ENCODE data around the gene SLC6A7.

SLC6A7 gene

GRCh38 chr5:150242251-150242894, 52.5 kb downstream of the SLC6A7 start:
- H3K4me1 ChIP-seq (ENCODE audit: low read length) = no peaks in the 10 kb centered on the region
- H3K9ac ChIP-seq (ENCODE audit: low read length) = no peak overlapping the region
- H3K4me2 ChIP-seq (ENCODE audit: low read length) = no peak overlapping the region
- H2AFZ ChIP-seq (ENCODE audit: low read depth, low read length) = no peak overlapping the region
- H3K4me3 ChIP-seq (ENCODE audit: low read length) = no peak overlapping the region
- no peaks in the 10 kb centered on the region for H3K27me3 ChIP-seq (ENCODE audit: low read depth, low read length)
- no peaks in the 10 kb centered on the region for H3K79me2 ChIP-seq (ENCODE audit: low read length)
- H4K20me1 ChIP-seq (ENCODE audit: insufficient read depth, low read length) = no peaks in the 10 kb centered on the region
- H3K9me3 ChIP-seq (ENCODE audit: insufficient read depth, low read length) = no peaks in the 10 kb centered on the region
- no peak for TF ChIP-seq CTCF (IDR thresholded peaks at IDR 0.05; ENCODE audit: low read depth, low read length)
- no peak for TF ChIP-seq EZH2phosphoT487 (IDR thresholded peaks at IDR 0.05; ENCODE audit: low read depth)
- H3K27ac ChIP-seq (ENCODE audit: low read length) = no peak overlapping the region
- H3K36me3 ChIP-seq (replicated peaks; ENCODE audit: low read depth, low read length) = no peaks in the 10 kb centered on the region

GRCh38 chr5:150243590-150243989, 53.7 kb downstream of the SLC6A7 start:
- H3K36me3 ChIP-seq (replicated peaks; ENCODE audit: low read depth, low read length) = no peaks in the 10 kb centered on the region
- no peaks in the 10 kb centered on the region for H3K4me1 ChIP-seq (ENCODE audit: low read length)
- no peaks in the 10 kb centered on the region for H3K79me2 ChIP-seq (ENCODE audit: low read length)
- no peak overlapping the region for H2AFZ ChIP-seq (ENCODE audit: low read depth, low read length)
- H3K4me2 ChIP-seq (ENCODE audit: low read length) = no peak overlapping the region
- H3K9me3 ChIP-seq (ENCODE audit: insufficient read depth, low read length) = no peaks in the 10 kb centered on the region
- H3K4me3 ChIP-seq (ENCODE audit: low read length) = no peak overlapping the region
- no peaks in the 10 kb centered on the region for H3K27me3 ChIP-seq (ENCODE audit: low read depth, low read length)
- H4K20me1 ChIP-seq (ENCODE audit: insufficient read depth, low read length) = no peaks in the 10 kb centered on the region
- H3K9ac ChIP-seq (ENCODE audit: low read length) = no peak overlapping the region
- H3K27ac ChIP-seq (ENCODE audit: low read length) = no peak overlapping the region
- TF ChIP-seq EZH2phosphoT487 (IDR thresholded peaks at IDR 0.05; ENCODE audit: low read depth) (no peak), CTCF (IDR thresholded peaks at IDR 0.05; ENCODE audit: low read depth, low read length) (no peak)

GRCh38 chr5:150244209-150244608, 54.3 kb downstream of the SLC6A7 start:
- Histone ChIP-seq H3K36me3 (replicated peaks; ENCODE audit: low read depth, low read length) (no peaks in the 10 kb centered on the region), H3K4me1 (ENCODE audit: low read length) (no peaks in the 10 kb centered on the region), H3K27ac (ENCODE audit: low read length) (no peak overlapping the region), H3K4me2 (ENCODE audit: low read length) (no peak overlapping the region), H3K4me3 (ENCODE audit: low read length) (no peak overlapping the region), H3K9me3 (ENCODE audit: insufficient read depth, low read length) (no peaks in the 10 kb centered on the region), H3K27me3 (ENCODE audit: low read depth, low read length) (no peaks in the 10 kb centered on the region), H3K9ac (ENCODE audit: low read length) (no peak overlapping the region), H4K20me1 (ENCODE audit: insufficient read depth, low read length) (no peaks in the 10 kb centered on the region), H2AFZ (ENCODE audit: low read depth, low read length) (no peak overlapping the region), H3K79me2 (ENCODE audit: low read length) (no peaks in the 10 kb centered on the region)
- TF ChIP-seq CTCF (IDR thresholded peaks at IDR 0.05; ENCODE audit: low read depth, low read length) (no peak), EZH2phosphoT487 (IDR thresholded peaks at IDR 0.05; ENCODE audit: low read depth) (no peak)

- H3K4me2 ChIP-seq (ENCODE audit: low read length) = no peak overlapping the region
- H3K36me3 ChIP-seq (replicated peaks; ENCODE audit: low read depth, low read length) = no peaks in the 10 kb centered on the region
- no peak overlapping the region for H3K4me3 ChIP-seq (ENCODE audit: low read length)
- no peaks in the 10 kb centered on the region for H3K27me3 ChIP-seq (ENCODE audit: low read depth, low read length)
- H3K9ac ChIP-seq (ENCODE audit: low read length) = no peak overlapping the region
- no peaks in the 10 kb centered on the region for H4K20me1 ChIP-seq (ENCODE audit: insufficient read depth, low read length)
- TF ChIP-seq EZH2phosphoT487 (IDR thresholded peaks at IDR 0.05; ENCODE audit: low read depth) (no peak), CTCF (IDR thresholded peaks at IDR 0.05; ENCODE audit: low read depth, low read length) (no peak)
- H3K9me3 ChIP-seq (ENCODE audit: insufficient read depth, low read length) = no peaks in the 10 kb centered on the region
- H3K27ac ChIP-seq (ENCODE audit: low read length) = no peak overlapping the region
- no peak overlapping the region for H2AFZ ChIP-seq (ENCODE audit: low read depth, low read length)
- H3K4me1 ChIP-seq (ENCODE audit: low read length) = no peaks in the 10 kb centered on the region
- H3K79me2 ChIP-seq (ENCODE audit: low read length) = no peaks in the 10 kb centered on the region
These were observed 55.4 kb downstream of the SLC6A7 start for GRCh38 chr5:150245111-150245789.
